22Rv1 (cell line): ENCODE results near the gene ANKRD23.

Experiments used
- ZFX ChIP-seq: fragments of 450-650 bp; IDR thresholded peaks from 2 replicates; pipeline ENCODE4 v1.6.1; 2017; ENCODE audit warnings: antibody characterized with exemption, borderline replicate concordance
- TF ChIP-seq, protein P1 (sequence below): fragments of 450-650 bp; IDR thresholded peaks from 2 replicates; pipeline ENCODE4 v1.5.1; 2017; ENCODE audit warnings: mild to moderate bottlenecking

DNA sequence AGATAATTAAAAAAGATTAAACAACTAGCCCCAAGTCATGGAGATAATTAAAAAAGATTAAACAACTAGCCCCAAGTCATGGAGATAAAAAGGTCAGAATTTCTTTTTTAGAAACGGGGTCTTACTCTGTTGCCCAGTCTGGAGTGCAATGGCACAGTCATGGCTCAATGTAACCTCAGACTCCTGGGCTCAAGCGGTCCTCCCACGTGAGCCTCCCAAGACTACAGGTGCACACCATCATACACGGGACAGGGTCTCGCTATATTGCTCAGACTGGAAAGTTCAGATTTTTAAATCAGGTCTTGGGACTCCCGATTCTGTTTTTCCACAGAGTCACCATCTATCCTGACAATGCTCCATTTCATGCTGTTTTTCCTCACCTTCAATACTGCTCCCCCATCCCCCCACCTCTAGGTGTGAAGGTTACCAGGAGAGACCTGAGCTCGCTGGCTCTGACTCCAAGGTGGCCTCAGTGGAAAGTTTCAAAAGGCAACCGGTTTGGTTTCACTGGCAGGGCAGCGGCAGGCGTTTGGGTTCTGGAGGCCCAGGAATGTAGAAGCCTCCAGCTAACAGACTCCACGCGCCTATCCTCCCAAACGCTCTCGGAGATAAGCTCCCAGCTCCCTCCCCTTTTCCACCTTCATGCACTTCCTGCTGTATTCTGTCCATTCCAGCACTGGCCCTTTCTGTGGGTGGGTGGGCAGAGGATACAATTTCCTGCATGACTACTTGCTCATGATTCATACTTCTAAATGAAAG is 28.9 kb upstream of the ANKRD23 start:
- TF ChIP-seq, protein P1, sequence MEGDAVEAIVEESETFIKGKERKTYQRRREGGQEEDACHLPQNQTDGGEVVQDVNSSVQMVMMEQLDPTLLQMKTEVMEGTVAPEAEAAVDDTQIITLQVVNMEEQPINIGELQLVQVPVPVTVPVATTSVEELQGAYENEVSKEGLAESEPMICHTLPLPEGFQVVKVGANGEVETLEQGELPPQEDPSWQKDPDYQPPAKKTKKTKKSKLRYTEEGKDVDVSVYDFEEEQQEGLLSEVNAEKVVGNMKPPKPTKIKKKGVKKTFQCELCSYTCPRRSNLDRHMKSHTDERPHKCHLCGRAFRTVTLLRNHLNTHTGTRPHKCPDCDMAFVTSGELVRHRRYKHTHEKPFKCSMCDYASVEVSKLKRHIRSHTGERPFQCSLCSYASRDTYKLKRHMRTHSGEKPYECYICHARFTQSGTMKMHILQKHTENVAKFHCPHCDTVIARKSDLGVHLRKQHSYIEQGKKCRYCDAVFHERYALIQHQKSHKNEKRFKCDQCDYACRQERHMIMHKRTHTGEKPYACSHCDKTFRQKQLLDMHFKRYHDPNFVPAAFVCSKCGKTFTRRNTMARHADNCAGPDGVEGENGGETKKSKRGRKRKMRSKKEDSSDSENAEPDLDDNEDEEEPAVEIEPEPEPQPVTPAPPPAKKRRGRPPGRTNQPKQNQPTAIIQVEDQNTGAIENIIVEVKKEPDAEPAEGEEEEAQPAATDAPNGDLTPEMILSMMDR, result no peak
- no peak for TF ChIP-seq ZFX
